ENCODE results near the gene BSDC1. TPM values are rescaled to one million over a fixed set of nuclear protein-coding genes. Genes with fewer than 3 reads are reported as not detected.

BSDC1 gene
- polyA plus RNA-seq, 1 donor from 2014 or later, result 158 TPM

- H3K27me3 ChIP-seq (ENCODE audit: insufficient read depth, low read depth, low read length), result no peaks in the 10 kb centered on the region
- TF ChIP-seq TAF1 (IDR thresholded peaks at IDR 0.05; ENCODE audit: low read depth), result no peak
- no peak for TF ChIP-seq EZH2 (IDR thresholded peaks at IDR 0.05; ENCODE audit: borderline replicate concordance, insufficient read depth, low read length, poor library complexity, severe bottlenecking)
- TF ChIP-seq MXI1 (conservative IDR thresholded peaks at IDR 0.05; ENCODE audit: poor library complexity, severe bottlenecking), result no peak
- TF ChIP-seq POLR2AphosphoS5 (IDR thresholded peaks at IDR 0.05), result no peak
- TF ChIP-seq RAD21 (conservative IDR thresholded peaks at IDR 0.05), result no peak
- TF ChIP-seq, protein P1, sequence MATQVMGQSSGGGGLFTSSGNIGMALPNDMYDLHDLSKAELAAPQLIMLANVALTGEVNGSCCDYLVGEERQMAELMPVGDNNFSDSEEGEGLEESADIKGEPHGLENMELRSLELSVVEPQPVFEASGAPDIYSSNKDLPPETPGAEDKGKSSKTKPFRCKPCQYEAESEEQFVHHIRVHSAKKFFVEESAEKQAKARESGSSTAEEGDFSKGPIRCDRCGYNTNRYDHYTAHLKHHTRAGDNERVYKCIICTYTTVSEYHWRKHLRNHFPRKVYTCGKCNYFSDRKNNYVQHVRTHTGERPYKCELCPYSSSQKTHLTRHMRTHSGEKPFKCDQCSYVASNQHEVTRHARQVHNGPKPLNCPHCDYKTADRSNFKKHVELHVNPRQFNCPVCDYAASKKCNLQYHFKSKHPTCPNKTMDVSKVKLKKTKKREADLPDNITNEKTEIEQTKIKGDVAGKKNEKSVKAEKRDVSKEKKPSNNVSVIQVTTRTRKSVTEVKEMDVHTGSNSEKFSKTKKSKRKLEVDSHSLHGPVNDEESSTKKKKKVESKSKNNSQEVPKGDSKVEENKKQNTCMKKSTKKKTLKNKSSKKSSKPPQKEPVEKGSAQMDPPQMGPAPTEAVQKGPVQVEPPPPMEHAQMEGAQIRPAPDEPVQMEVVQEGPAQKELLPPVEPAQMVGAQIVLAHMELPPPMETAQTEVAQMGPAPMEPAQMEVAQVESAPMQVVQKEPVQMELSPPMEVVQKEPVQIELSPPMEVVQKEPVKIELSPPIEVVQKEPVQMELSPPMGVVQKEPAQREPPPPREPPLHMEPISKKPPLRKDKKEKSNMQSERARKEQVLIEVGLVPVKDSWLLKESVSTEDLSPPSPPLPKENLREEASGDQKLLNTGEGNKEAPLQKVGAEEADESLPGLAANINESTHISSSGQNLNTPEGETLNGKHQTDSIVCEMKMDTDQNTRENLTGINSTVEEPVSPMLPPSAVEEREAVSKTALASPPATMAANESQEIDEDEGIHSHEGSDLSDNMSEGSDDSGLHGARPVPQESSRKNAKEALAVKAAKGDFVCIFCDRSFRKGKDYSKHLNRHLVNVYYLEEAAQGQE (IDR thresholded peaks at IDR 0.05; ENCODE audit: borderline replicate concordance), result no peak
- no peak for TF ChIP-seq SMC3 (conservative IDR thresholded peaks at IDR 0.05; ENCODE audit: poor library complexity)
- no peak for TF ChIP-seq EP300 (conservative IDR thresholded peaks at IDR 0.05; ENCODE audit: poor library complexity, severe bottlenecking)
- no peak overlapping the region for H3K4me3 ChIP-seq (ENCODE audit: low read length)
- no peak overlapping the region for H3K27ac ChIP-seq (ENCODE audit: low read length)
- H3F3A ChIP-seq (ENCODE audit: insufficient read depth, low read length, poor library complexity, severe bottlenecking), result no peaks in the 10 kb centered on the region
- no peak overlapping the region for H3K4me2 ChIP-seq (ENCODE audit: low read length)
- H4K20me1 ChIP-seq (ENCODE audit: insufficient read depth), result no peaks in the 10 kb centered on the region
- H2AFZ ChIP-seq (ENCODE audit: low read depth, low read length), result no peak overlapping the region
- H3K9ac ChIP-seq (ENCODE audit: low read length), result no peak overlapping the region
- no peaks in the 10 kb centered on the region for H3K79me2 ChIP-seq (replicated peaks; ENCODE audit: insufficient read depth, low read length)
- no peaks in the 10 kb centered on the region for H3K9me2 ChIP-seq (ENCODE audit: insufficient read depth, low read length)
- no peaks in the 10 kb centered on the region for H3K36me3 ChIP-seq (ENCODE audit: insufficient read depth, low read length)
- H3K9me3 ChIP-seq (ENCODE audit: low read length), result no peaks in the 10 kb centered on the region
Observed at GRCh38 chr1:32316903-32317277, 77.4 kb downstream of the BSDC1 start.

Other genes starting within 250 kb of the BSDC1 start
- gene TXLNA, start 214.8 kb downstream of the BSDC1 start, polyA plus RNA-seq, result 34.5 and 39.0 TPM in 2 replicates
- 176 and 186 TPM in 2 replicates for gene CCDC28B, start 193.8 kb downstream of the BSDC1 start, polyA plus RNA-seq
- 5.6 and 7.5 TPM in 2 replicates for gene IQCC, start 188.8 kb downstream of the BSDC1 start, polyA plus RNA-seq
- not detected in 2 replicates for gene DCDC2B, start 185.4 kb downstream of the BSDC1 start, polyA plus RNA-seq
- gene TMEM234, start 172.1 kb downstream of the BSDC1 start, polyA plus RNA-seq, result 24.4 and 30.2 TPM in 2 replicates
- 158 and 174 TPM in 2 replicates for gene EIF3I, start 172.0 kb downstream of the BSDC1 start, polyA plus RNA-seq
- not detected in 2 replicates for gene FAM167B, start 147.2 kb downstream of the BSDC1 start, polyA plus RNA-seq
- gene LCK, start 143.2 kb downstream of the BSDC1 start, polyA plus RNA-seq, result not detected in 2 replicates
- 60.8 and 68.6 TPM in 2 replicates for gene HDAC1, start 102.4 kb downstream of the BSDC1 start, polyA plus RNA-seq
- gene MARCKSL1, start 58.2 kb downstream of the BSDC1 start, polyA plus RNA-seq, result 694 and 739 TPM in 2 replicates
- gene FAM229A, start 32.0 kb downstream of the BSDC1 start, polyA plus RNA-seq, result 6.1 and 11.7 TPM in 2 replicates
- not detected in 2 replicates for gene TSSK3, start 31.9 kb downstream of the BSDC1 start, polyA plus RNA-seq
- gene ZBTB8B, start 70.6 kb upstream of the BSDC1 start, polyA plus RNA-seq, result 4.4 and 5.0 TPM in 2 replicates
- gene ZBTB8A, start 145.0 kb upstream of the BSDC1 start, polyA plus RNA-seq, result 6.9 and 10.1 TPM in 2 replicates